ENCODE data around the gene PTPRN2.

The PTPRN2 gene

GRCh38 chr7:158316466-158317031 lies 271.1 kb downstream of the PTPRN2 start:
- no peak for DNase-seq (ENCODE audit: low read depth)
- H3K4me3 ChIP-seq (ENCODE audit: low read depth, low read length) = no peak overlapping the region
- TF ChIP-seq, protein P1, sequence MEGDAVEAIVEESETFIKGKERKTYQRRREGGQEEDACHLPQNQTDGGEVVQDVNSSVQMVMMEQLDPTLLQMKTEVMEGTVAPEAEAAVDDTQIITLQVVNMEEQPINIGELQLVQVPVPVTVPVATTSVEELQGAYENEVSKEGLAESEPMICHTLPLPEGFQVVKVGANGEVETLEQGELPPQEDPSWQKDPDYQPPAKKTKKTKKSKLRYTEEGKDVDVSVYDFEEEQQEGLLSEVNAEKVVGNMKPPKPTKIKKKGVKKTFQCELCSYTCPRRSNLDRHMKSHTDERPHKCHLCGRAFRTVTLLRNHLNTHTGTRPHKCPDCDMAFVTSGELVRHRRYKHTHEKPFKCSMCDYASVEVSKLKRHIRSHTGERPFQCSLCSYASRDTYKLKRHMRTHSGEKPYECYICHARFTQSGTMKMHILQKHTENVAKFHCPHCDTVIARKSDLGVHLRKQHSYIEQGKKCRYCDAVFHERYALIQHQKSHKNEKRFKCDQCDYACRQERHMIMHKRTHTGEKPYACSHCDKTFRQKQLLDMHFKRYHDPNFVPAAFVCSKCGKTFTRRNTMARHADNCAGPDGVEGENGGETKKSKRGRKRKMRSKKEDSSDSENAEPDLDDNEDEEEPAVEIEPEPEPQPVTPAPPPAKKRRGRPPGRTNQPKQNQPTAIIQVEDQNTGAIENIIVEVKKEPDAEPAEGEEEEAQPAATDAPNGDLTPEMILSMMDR (conservative IDR thresholded peaks at IDR 0.05; ENCODE audit: low read depth, low read length) = no peak

DNA sequence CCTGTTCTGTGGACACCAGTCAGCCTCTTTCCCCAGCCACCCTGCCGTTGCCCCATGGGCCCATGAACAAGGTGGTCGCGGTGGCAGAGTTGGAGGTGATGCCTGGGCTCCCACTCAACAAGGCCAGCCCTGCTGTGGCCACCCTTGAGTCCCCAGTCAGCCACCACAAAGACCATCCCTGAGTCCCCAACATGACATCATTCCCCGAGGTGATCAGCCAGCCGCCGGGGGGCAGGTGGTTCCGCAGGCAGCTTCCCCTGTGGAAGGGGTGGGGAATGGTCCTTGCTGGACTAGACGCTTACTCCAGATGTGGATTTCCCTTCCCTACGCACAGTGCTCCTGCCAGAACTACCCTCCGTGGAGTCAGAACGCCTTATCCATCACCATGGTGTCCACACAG lies 271.7 kb downstream of the PTPRN2 start:
- H3K4me3 ChIP-seq (ENCODE audit: low read depth, low read length) = no peak overlapping the region
- no peak for DNase-seq (ENCODE audit: low read depth)
- TF ChIP-seq, protein P1 (conservative IDR thresholded peaks at IDR 0.05; ENCODE audit: low read depth, low read length) = no peak

DNA sequence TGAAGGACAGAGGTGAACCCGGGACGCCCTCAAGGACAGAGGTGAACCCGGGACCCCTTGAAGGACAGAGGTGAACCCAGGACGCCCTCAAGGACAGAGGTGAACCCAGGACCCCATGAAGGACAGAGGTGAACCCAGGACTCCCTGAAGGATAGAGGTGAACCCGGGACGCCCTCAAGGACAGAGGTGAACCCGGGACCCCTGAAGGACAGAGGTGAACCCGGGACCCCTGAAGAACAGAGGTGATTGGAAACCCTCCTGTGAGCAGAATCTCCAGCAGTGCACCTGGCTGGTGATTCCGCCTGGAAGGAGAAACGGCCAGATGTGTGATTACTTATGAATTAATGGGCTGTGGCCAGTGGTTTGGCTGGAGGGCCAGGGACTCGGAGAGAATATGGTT lies 272.3 kb downstream of the PTPRN2 start:
- TF ChIP-seq, protein P1 (conservative IDR thresholded peaks at IDR 0.05; ENCODE audit: low read depth, low read length) = no peak
- DNase-seq (ENCODE audit: low read depth) = no peak
- H3K4me3 ChIP-seq (ENCODE audit: low read depth, low read length) = no peak overlapping the region

DNA sequence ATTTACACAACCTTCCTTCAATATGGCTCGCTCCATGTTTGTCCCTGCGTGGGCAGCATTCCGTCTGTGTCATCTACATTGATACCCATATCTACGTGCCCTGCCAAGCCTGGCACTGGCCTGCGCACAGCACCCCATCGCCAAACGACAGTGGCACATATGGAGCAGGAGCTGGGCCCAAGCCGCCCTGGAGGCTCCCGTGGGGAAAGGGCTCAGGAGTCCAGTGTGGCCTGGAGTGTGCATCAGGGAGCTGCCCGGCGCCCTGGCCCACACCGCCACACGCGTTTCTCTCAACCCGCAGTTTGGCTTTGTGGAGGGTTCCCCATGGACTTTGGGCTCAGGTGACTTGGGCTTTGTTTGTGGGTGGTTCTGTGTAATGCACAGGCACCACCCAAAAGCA lies 273.2 kb downstream of the PTPRN2 start:
- H3K4me3 ChIP-seq (ENCODE audit: low read depth, low read length) = no peak overlapping the region
- TF ChIP-seq, protein P1 (conservative IDR thresholded peaks at IDR 0.05; ENCODE audit: low read depth, low read length) = no peak
- no peak for DNase-seq (ENCODE audit: low read depth)

- DNase-seq (ENCODE audit: low read depth) = no peak
- no peak overlapping the region for H3K4me3 ChIP-seq (ENCODE audit: low read depth, low read length)
- TF ChIP-seq, protein P1 (conservative IDR thresholded peaks at IDR 0.05; ENCODE audit: low read depth, low read length) = no peak
Observed at GRCh38 chr7:158313931-158314330, 273.7 kb downstream of the PTPRN2 start.

- DNase-seq (ENCODE audit: low read depth) = no peak
- TF ChIP-seq, protein P1 (conservative IDR thresholded peaks at IDR 0.05; ENCODE audit: low read depth, low read length) = no peak
- H3K4me3 ChIP-seq (ENCODE audit: low read depth, low read length) = no peak overlapping the region
Observed at GRCh38 chr7:158312789-158313188, 274.8 kb downstream of the PTPRN2 start.

DNA sequence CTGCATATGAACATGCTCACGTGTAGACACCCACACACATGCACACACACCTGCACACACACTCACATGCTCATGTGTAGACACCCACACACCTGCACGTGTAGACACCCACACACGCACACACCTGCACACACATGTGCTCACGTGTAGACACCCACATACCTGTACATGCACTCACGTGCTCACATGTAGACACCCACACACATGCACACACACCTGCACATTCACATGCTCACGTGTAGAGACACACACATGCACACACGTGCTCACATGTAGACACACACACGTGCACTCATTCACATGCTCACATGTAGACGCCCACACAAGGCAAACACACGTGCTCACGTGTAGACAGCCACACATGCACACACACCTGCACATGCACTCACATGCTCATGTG lies 275.8 kb downstream of the PTPRN2 start:
- H3K4me3 ChIP-seq (ENCODE audit: low read depth, low read length) = no peak overlapping the region
- no peak for DNase-seq (ENCODE audit: low read depth)
- TF ChIP-seq, protein P1 (conservative IDR thresholded peaks at IDR 0.05; ENCODE audit: low read depth, low read length) = no peak

Measured in choroid plexus epithelial cell (primary cell).